Mesendoderm (in vitro differentiated cells): Measurements from ENCODE around the gene NLGN1.

ENCODE experiments used
- DNase-seq: peaks from one replicate; pipeline ENCODE4 v3.0.0; 2013
- H2AK5ac ChIP-seq: 2 replicates; pipeline ENCODE4 v1.6.1; 2013; ENCODE audit warnings: low read length, inconsistent platforms
- H2BK120ac ChIP-seq: 2 replicates; pipeline ENCODE4 v1.6.1; 2013; ENCODE audit warnings: low read depth, mild to moderate bottlenecking, low read length, moderate library complexity, mixed read lengths
- H2BK15ac ChIP-seq: replicated peaks from 2 replicates; pipeline ENCODE4 v1.6.1; 2013; ENCODE audit warnings: low read depth, mild to moderate bottlenecking, moderate library complexity
- H2BK5ac ChIP-seq: 2 replicates; pipeline ENCODE4 v1.6.1; 2013; ENCODE audit warnings: low read length, inconsistent platforms
- H3K18ac ChIP-seq: 2 replicates; pipeline ENCODE4 v1.6.1; 2013; ENCODE audit warnings: mild to moderate bottlenecking, low read length, mixed read lengths
- H3K23ac ChIP-seq: one replicate; pipeline ENCODE4 v1.6.1; 2013; ENCODE audit warnings: low read length
- H3K27ac ChIP-seq: 2 replicates; pipeline ENCODE4 v1.5.1; 2013; ENCODE audit warnings: low read depth, mild to moderate bottlenecking, inconsistent platforms, low read length, moderate library complexity
- H3K27me3 ChIP-seq: 2 replicates; pipeline ENCODE4 v1.6.1; 2013; ENCODE audit warnings: low read length, control low read depth, mild to moderate bottlenecking, inconsistent platforms; ENCODE audit not compliant: insufficient read depth, poor library complexity
- H3K36me3 ChIP-seq: 2 replicates; pipeline ENCODE4 v1.6.1; 2013; ENCODE audit warnings: low read length, inconsistent platforms; ENCODE audit not compliant: control insufficient read depth, insufficient read depth
- H3K4ac ChIP-seq: one replicate; pipeline ENCODE4 v1.6.1; 2013; ENCODE audit warnings: low read depth, mild to moderate bottlenecking, low read length, moderate library complexity
- H3K4me1 ChIP-seq: 2 replicates; pipeline ENCODE4 v1.6.1; 2013; ENCODE audit warnings: low read depth, low read length, inconsistent platforms; ENCODE audit not compliant: control insufficient read depth
- H3K4me2 ChIP-seq: 2 replicates; pipeline ENCODE4 v1.6.1; 2013; ENCODE audit warnings: low read length
- H3K4me3 ChIP-seq: 2 replicates; pipeline ENCODE4 v1.5.1; 2013; ENCODE audit warnings: mild to moderate bottlenecking, low read length
- H3K56ac ChIP-seq: one replicate; pipeline ENCODE4 v1.6.1; 2013; ENCODE audit warnings: low read length
- H3K79me1 ChIP-seq: 2 replicates; pipeline ENCODE4 v1.6.1; 2013; ENCODE audit warnings: low read length, inconsistent platforms
- H3K79me2 ChIP-seq: 2 replicates; pipeline ENCODE4 v1.6.1; 2013; ENCODE audit warnings: mild to moderate bottlenecking, low read length; ENCODE audit not compliant: control insufficient read depth, insufficient read depth
- H3K9ac ChIP-seq: 2 replicates; pipeline ENCODE4 v1.6.1; 2013; ENCODE audit warnings: low read length, inconsistent platforms
- H4K5ac ChIP-seq: one replicate; pipeline ENCODE4 v1.6.1; 2013; ENCODE audit warnings: low read length
- H4K8ac ChIP-seq: one replicate; pipeline ENCODE4 v1.6.1; 2013; ENCODE audit warnings: low read depth, mild to moderate bottlenecking, control low read depth, low read length, moderate library complexity
- WGBS: extraction: QIAGEN DNeasy Blood & Tissue Kit; methylation state at CpG from one replicate; pipeline ENCODE4 v1.1.7; 2013; ENCODE audit warnings: low lambda C conversion rate, missing lambda C conversion rate; ENCODE audit not compliant: insufficient coverage; ENCODE audit errors: extremely low coverage; 5-methylcytosine and 5-hydroxymethylcytosine counted together

Gene NLGN1

DNA sequence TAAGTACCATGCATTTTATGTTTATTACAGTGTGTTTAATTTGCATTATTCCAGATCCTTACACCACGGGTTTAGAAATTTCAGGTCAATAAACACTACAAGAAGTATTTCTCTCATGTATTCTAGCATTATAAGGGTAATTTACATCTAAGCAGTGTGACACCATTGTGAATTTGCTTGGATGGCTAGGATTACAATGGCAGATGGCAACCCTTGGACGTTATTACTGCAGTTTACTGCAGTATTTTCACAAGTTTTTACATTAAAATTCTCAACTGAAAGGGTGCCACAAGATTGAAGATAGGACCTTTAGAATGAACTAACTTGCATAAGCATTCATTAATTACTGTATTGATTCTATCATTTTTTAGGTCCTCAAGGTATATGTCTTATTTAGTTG is 538.8 kb downstream of the NLGN1 start:
- DNase-seq = no peak
- Histone ChIP-seq H3K4me3 (no peak overlapping the region), H3K27me3 (no peaks in the 10 kb centered on the region), H2BK120ac (no peak overlapping the region), H3K18ac (no peak overlapping the region), H2BK15ac (no peak overlapping the region), H3K9ac (no peak overlapping the region), H3K79me2 (no peaks in the 10 kb centered on the region), H3K4me1 (peaks cover 4% of the 10 kb centered on the region), H3K36me3 (no peaks in the 10 kb centered on the region), H4K5ac (no peak overlapping the region), H3K23ac (no peak overlapping the region), H3K4me2 (no peak overlapping the region), H2AK5ac (no peak overlapping the region), H3K56ac (no peak overlapping the region), H3K4ac (no peak overlapping the region), H4K8ac (no peak overlapping the region), H3K27ac (no peak overlapping the region), H3K79me1 (no peaks in the 10 kb centered on the region), H2BK5ac (no peak overlapping the region)
- no CpG with 5 or more reads among the region's 2 CpGs for whole genome bisulfite sequencing

DNA sequence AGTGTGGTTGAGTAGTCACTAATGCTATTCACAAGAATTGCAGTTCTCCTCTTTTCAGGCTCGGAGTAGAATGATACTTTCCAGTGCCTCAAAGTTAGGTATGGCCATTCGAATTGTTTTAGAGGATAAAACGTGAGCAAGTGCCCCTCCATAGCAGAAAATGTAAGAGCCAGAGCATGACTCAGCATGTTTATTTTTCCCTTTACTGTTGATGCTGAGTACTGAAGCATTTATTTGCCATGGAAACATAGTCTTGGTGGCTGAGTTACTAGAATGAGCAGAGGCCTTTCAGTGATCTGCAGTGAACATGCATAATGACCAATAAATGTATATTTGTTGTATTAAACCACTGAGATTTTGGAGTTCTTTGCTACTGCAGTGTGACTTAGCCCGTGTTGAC is 540.6 kb downstream of the NLGN1 start:
- Histone ChIP-seq H3K36me3 (no peaks in the 10 kb centered on the region), H3K4me1 (peaks cover 2% of the 10 kb centered on the region), H3K23ac (no peak overlapping the region), H2BK5ac (no peak overlapping the region), H4K8ac (no peak overlapping the region), H3K4me3 (no peak overlapping the region), H3K18ac (peak overlapping the region; percentile 60), H3K27me3 (no peaks in the 10 kb centered on the region), H2AK5ac (no peak overlapping the region), H4K5ac (no peak overlapping the region), H3K4ac (no peak overlapping the region), H3K79me1 (no peaks in the 10 kb centered on the region), H2BK120ac (no peak overlapping the region), H2BK15ac (no peak overlapping the region), H3K9ac (no peak overlapping the region), H3K27ac (no peak overlapping the region), H3K56ac (no peak overlapping the region), H3K79me2 (no peaks in the 10 kb centered on the region), H3K4me2 (no peak overlapping the region)
- no CpG with 5 or more reads among the region's 4 CpGs for WGBS
- peak; percentile 80 for DNase-seq

DNA sequence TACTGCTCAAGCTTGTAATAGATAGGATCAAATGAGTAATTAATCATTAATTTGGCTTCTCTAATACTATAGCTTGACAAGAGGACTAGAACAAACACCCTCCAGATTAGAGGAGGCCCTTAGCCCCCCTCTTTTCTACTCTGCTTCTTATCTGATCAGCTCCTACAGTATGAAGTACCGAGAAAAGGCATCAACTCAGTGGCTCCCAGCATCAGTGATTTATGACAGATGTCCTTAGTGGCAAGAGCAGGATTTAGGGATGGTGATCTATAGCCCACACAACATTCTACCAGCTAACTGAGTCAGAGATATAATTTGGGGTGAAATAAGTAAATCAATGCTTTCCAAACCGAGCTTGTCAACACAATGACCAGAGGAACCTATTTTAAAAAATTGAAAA is 541.1 kb downstream of the NLGN1 start:
- H3K4ac ChIP-seq = no peak overlapping the region
- H3K9ac ChIP-seq = no peak overlapping the region
- H4K8ac ChIP-seq = no peak overlapping the region
- H4K5ac ChIP-seq = no peak overlapping the region
- no peaks in the 10 kb centered on the region for H3K27me3 ChIP-seq
- no peaks in the 10 kb centered on the region for H3K36me3 ChIP-seq
- DNase-seq = peak; percentile 48
- no peak overlapping the region for H2BK120ac ChIP-seq
- H3K79me1 ChIP-seq = no peaks in the 10 kb centered on the region
- no peak overlapping the region for H3K23ac ChIP-seq
- no peak overlapping the region for H3K27ac ChIP-seq
- WGBS = no CpG with 5 or more reads among the region's 2 CpGs
- H2BK15ac ChIP-seq = no peak overlapping the region
- H3K4me3 ChIP-seq = no peak overlapping the region
- H3K79me2 ChIP-seq = no peaks in the 10 kb centered on the region
- no peak overlapping the region for H3K56ac ChIP-seq
- peaks cover 2% of the 10 kb centered on the region for H3K4me1 ChIP-seq
- no peak overlapping the region for H3K4me2 ChIP-seq
- H2BK5ac ChIP-seq = no peak overlapping the region
- H2AK5ac ChIP-seq = no peak overlapping the region
- H3K18ac ChIP-seq = peak overlapping the region; percentile 60

DNA sequence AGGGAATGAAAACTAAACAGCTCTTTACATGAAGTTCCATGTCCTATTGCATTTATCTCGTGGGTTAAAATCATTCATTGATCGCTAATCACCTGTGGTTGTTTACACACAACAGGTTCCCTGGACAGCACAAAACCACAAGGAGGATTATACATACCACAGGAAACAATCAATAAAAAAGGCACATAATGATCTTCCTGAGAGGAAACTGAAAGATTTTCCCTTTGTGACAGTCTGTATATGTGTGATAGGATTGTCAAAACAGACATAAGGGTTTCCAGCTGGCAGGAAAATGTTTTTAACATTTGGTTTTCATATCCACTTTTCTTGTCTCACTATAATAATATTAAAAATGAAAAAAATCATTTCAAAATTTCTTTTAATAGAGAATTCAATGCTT is 541.8 kb downstream of the NLGN1 start:
- no CpG with 5 or more reads among the region's 2 CpGs for whole genome bisulfite sequencing
- H2BK15ac ChIP-seq = peak overlapping the region; percentile 19
- no peak overlapping the region for H3K4me2 ChIP-seq
- H3K36me3 ChIP-seq = no peaks in the 10 kb centered on the region
- DNase-seq = peak; percentile 29
- H4K5ac ChIP-seq = no peak overlapping the region
- no peak overlapping the region for H3K27ac ChIP-seq
- no peak overlapping the region for H4K8ac ChIP-seq
- no peak overlapping the region for H3K23ac ChIP-seq
- H3K79me2 ChIP-seq = no peaks in the 10 kb centered on the region
- H3K4ac ChIP-seq = no peak overlapping the region
- no peak overlapping the region for H3K9ac ChIP-seq
- no peak overlapping the region for H3K4me3 ChIP-seq
- H3K79me1 ChIP-seq = no peaks in the 10 kb centered on the region
- H3K18ac ChIP-seq = no peak overlapping the region
- H2BK120ac ChIP-seq = no peak overlapping the region
- H3K27me3 ChIP-seq = no peaks in the 10 kb centered on the region
- no peak overlapping the region for H2BK5ac ChIP-seq
- no peak overlapping the region for H3K56ac ChIP-seq
- H2AK5ac ChIP-seq = no peak overlapping the region
- H3K4me1 ChIP-seq = peaks cover 2% of the 10 kb centered on the region

DNA sequence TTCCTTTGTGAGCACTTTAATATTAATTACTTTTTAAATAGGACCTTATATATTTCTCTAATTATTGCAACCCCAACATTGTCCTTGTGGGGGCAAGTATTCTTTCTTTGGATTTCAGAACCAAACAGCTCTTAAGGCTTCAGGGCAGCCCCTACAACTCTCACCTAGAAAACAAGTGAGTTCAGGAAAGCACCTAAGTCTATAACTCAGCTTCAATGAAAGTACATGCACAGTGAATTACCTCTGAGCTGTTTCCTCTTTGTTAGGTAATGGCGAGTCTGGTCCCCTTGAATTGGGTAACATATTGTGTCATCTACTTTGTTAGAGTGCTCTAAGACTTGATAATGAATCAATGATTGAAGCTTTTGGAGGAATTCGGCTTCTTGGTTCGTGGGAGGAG is 545.7 kb downstream of the NLGN1 start:
- H3K4me3 ChIP-seq = no peak overlapping the region
- H3K79me2 ChIP-seq = no peaks in the 10 kb centered on the region
- H2AK5ac ChIP-seq = no peak overlapping the region
- no peaks in the 10 kb centered on the region for H3K79me1 ChIP-seq
- H3K18ac ChIP-seq = no peak overlapping the region
- H4K8ac ChIP-seq = no peak overlapping the region
- no peak overlapping the region for H2BK120ac ChIP-seq
- no peak overlapping the region for H2BK15ac ChIP-seq
- DNase-seq = no peak
- H3K9ac ChIP-seq = no peak overlapping the region
- H3K27me3 ChIP-seq = no peaks in the 10 kb centered on the region
- no peak overlapping the region for H2BK5ac ChIP-seq
- no CpG with 5 or more reads among the region's 3 CpGs for WGBS
- no peak overlapping the region for H3K56ac ChIP-seq
- no peak overlapping the region for H3K4ac ChIP-seq
- H4K5ac ChIP-seq = no peak overlapping the region
- H3K4me2 ChIP-seq = no peak overlapping the region
- peaks cover under 1% of the 10 kb centered on the region for H3K4me1 ChIP-seq
- no peaks in the 10 kb centered on the region for H3K36me3 ChIP-seq
- H3K23ac ChIP-seq = no peak overlapping the region
- H3K27ac ChIP-seq = no peak overlapping the region

DNA sequence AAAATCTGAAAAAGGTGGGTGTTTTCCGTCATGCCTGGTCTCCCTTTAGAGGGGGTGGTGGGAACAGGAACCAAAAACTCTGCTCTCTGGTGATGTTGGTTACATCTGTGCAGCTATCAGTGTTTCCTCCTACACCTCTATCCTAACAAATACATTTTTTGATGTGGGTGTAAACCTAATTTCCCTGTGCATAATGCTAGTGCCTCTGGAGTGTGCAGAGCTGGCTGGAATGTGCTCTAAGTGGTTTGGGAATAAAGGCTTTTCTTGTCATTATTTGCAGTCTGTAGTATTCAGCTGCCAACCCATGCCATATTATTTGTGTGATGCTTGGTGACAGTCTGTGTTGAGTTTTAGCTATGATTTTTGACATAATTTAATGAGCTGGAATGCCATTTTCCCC is 547.6 kb downstream of the NLGN1 start:
- WGBS = no CpG with 5 or more reads among the region's 1 CpG
- H4K8ac ChIP-seq = no peak overlapping the region
- no peak overlapping the region for H2BK5ac ChIP-seq
- H3K27me3 ChIP-seq = no peaks in the 10 kb centered on the region
- H2BK15ac ChIP-seq = no peak overlapping the region
- H3K36me3 ChIP-seq = no peaks in the 10 kb centered on the region
- H3K79me1 ChIP-seq = no peaks in the 10 kb centered on the region
- no peak overlapping the region for H3K23ac ChIP-seq
- no peak overlapping the region for H3K4ac ChIP-seq
- H2AK5ac ChIP-seq = no peak overlapping the region
- no peak overlapping the region for H2BK120ac ChIP-seq
- no peak overlapping the region for H3K4me2 ChIP-seq
- no peak overlapping the region for H3K27ac ChIP-seq
- no peak overlapping the region for H4K5ac ChIP-seq
- no peak overlapping the region for H3K18ac ChIP-seq
- no peaks in the 10 kb centered on the region for H3K4me1 ChIP-seq
- H3K79me2 ChIP-seq = no peaks in the 10 kb centered on the region
- no peak overlapping the region for H3K56ac ChIP-seq
- H3K9ac ChIP-seq = no peak overlapping the region
- no peak for DNase-seq
- no peak overlapping the region for H3K4me3 ChIP-seq
